Coronary artery (tissue), 2 donors: Measurements from ENCODE around the gene CACNA1C.
"Not testable (repeated sequence)": the region's sequence is repeated elsewhere in the genome, so short reads cannot be mapped to it uniquely, and the experiment has no call there.

Source experiments
- DNase-seq: peaks from one replicate; pipeline ENCODE4 v3.0.0-alpha.2; 2017; ENCODE audit warnings: low spot score
- H3K27ac ChIP-seq, 2 donors: fragments of 200-600 bp; sonication (generic); one replicate each; pipeline ENCODE4 v1.5.1; 2016 to 2019
- H3K4me3 ChIP-seq: fragments of 200-600 bp; sonication (generic); 2 replicates; pipeline ENCODE4 v1.5.1; 2016; ENCODE audit warnings: mild to moderate bottlenecking, moderate library complexity
- TF ChIP-seq, protein P1 (sequence below): fragments of 200-600 bp; sonication (generic); IDR thresholded peaks from one replicate; pipeline ENCODE4 v1.5.1; 2019; ENCODE audit warnings: antibody characterized with exemption

Gene CACNA1C

GRCh38 chr12:2488131-2488530 is 435.3 kb downstream of the CACNA1C start:
- H3K27ac ChIP-seq = no peak overlapping the region
- TF ChIP-seq, protein P1, sequence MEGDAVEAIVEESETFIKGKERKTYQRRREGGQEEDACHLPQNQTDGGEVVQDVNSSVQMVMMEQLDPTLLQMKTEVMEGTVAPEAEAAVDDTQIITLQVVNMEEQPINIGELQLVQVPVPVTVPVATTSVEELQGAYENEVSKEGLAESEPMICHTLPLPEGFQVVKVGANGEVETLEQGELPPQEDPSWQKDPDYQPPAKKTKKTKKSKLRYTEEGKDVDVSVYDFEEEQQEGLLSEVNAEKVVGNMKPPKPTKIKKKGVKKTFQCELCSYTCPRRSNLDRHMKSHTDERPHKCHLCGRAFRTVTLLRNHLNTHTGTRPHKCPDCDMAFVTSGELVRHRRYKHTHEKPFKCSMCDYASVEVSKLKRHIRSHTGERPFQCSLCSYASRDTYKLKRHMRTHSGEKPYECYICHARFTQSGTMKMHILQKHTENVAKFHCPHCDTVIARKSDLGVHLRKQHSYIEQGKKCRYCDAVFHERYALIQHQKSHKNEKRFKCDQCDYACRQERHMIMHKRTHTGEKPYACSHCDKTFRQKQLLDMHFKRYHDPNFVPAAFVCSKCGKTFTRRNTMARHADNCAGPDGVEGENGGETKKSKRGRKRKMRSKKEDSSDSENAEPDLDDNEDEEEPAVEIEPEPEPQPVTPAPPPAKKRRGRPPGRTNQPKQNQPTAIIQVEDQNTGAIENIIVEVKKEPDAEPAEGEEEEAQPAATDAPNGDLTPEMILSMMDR = no peak
- no peak for DNase-seq
- H3K4me3 ChIP-seq = no peak overlapping the region

DNA sequence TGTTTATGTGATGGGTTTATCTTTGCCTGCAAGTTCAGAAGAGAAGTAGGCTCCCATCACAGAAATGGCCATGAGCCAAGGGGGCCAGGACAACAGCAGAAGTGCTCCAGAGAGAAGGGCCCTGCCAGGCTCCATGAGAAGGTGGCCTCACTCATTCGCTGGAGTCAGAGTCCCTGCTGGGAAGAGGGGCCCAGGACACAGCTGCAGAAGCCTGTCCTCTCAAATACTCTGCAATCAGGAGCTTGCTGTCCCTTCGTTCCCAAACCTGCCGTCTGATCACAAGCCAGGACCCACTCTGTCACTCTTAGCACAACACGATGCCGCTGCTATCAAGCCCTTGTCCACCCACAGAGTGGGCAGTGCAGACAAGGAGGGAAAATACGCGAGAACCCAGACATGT is 435.8 kb downstream of the CACNA1C start:
- Histone ChIP-seq H3K4me3 (no peak overlapping the region), H3K27ac (no peak overlapping the region)
- TF ChIP-seq, protein P1 = no peak
- no peak for DNase-seq

DNA sequence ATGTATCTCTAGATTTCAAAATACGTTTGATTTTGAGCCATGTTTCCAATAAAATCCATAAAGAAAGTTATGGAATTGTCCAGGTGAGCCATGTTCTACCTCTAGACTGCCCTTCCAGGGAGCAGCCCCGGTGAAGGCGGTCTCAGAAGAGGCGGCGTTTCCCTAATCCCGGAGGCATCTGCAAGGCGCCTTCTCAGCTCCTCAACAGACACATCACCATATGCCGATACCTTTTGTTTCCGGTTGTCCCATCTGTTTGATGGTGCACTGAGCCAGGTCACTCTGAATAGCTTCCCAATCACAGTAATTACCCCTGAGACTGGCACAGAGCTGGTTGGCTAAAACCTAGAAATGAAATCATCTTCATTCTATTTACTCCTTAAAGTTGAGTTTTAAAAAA is 436.5 kb downstream of the CACNA1C start:
- Histone ChIP-seq H3K27ac (no peak overlapping the region), H3K4me3 (no peak overlapping the region)
- TF ChIP-seq, protein P1 = no peak
- no peak for DNase-seq

DNA sequence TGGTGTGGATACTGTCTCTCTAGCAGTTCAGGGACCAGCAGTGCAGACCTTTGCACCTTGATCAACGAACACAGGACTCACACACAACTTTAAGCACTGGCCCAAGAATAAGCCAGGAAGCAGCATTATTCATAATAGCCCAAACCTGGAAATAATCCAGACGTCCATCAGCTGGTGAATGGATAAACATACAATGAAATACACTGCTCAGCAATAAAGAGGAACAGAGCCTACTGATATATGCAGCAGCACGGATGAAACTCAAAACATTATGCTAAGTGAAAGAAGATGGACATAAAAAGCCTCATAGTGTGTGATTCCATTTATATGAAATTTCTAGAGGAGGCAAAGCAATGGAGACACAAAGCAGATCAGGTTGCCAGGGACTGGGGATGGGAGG is 438.0 kb downstream of the CACNA1C start:
- no peak overlapping the region for H3K27ac ChIP-seq
- TF ChIP-seq, protein P1 = no peak
- no peak for DNase-seq

GRCh38 chr12:2491349-2491748 is 438.6 kb downstream of the CACNA1C start:
- not testable (repeated sequence) for DNase-seq, H3K4me3 ChIP-seq, H3K27ac ChIP-seq

More for the DNA sequence above, 438.0 kb downstream of the CACNA1C start:
- no peak overlapping the region for H3K4me3 ChIP-seq

DNA sequence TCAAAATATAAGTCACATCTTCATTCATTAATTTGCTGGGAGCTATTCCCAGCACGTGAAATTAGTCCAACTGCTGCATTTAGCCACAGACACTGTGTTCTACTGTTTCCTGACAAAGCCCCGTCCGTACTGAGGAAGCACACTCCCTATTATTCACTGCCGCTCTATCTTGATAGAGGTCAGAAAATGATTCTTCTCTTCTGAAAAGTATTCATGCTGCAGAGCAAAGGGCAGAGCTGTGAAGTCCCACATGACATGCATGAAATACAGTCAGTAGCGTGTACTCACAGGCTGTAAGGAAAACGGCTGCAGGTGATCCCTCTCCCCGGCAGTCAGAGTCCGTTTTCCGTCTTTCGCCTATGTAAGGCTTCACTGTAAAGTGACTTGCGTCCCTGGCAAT is 439.4 kb downstream of the CACNA1C start:
- TF ChIP-seq, protein P1 = no peak
- Histone ChIP-seq H3K27ac (no peak overlapping the region), H3K4me3 (no peak overlapping the region)
- no peak for DNase-seq

GRCh38 chr12:2493086-2493485 is 440.3 kb downstream of the CACNA1C start:
- TF ChIP-seq, protein P1 = no peak
- H3K27ac ChIP-seq = no peak overlapping the region
- no peak overlapping the region for H3K4me3 ChIP-seq
- no peak for DNase-seq
